Activated CD4-positive, alpha-beta T cell treated with anti-CD3 and anti-CD28 coated beads for 1 hour (primary cell): ENCODE results near the gene NPY.
"Not testable (repeated sequence)": the region's sequence is repeated elsewhere in the genome, so short reads cannot be mapped to it uniquely, and the experiment has no call there.

Experiments
- DNase-seq: peaks from one replicate; pipeline ENCODE4 v3.0.0-alpha.2; 2020

The NPY gene

DNA sequence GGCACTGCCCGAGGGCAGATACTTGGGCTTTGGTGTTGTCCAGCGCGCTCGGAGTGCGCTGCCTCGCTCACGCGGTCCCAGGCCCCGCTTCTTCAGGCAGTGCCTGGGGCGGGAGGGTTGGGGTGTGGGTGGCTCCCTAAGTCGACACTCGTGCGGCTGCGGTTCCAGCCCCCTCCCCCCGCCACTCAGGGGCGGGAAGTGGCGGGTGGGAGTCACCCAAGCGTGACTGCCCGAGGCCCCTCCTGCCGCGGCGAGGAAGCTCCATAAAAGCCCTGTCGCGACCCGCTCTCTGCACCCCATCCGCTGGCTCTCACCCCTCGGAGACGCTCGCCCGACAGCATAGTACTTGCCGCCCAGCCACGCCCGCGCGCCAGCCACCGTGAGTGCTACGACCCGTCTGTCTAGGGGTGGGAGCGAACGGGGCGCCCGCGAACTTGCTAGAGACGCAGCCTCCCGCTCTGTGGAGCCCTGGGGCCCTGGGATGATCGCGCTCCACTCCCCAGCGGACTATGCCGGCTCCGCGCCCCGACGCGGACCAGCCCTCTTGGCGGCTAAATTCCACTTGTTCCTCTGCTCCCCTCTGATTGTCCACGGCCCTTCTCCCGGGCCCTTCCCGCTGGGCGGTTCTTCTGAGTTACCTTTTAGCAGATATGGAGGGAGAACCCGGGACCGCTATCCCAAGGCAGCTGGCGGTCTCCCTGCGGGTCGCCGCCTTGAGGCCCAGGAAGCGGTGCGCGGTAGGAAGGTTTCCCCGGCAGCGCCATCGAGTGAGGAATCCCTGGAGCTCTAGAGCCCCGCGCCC lies at the start of gene NPY:
NPY (plus strand) TSS at position 294 of the 802 bp plus-strand sequence. CDS start 1,051 bp downstream, outside the sequence.
- DNase-seq, result no peak

DNA sequence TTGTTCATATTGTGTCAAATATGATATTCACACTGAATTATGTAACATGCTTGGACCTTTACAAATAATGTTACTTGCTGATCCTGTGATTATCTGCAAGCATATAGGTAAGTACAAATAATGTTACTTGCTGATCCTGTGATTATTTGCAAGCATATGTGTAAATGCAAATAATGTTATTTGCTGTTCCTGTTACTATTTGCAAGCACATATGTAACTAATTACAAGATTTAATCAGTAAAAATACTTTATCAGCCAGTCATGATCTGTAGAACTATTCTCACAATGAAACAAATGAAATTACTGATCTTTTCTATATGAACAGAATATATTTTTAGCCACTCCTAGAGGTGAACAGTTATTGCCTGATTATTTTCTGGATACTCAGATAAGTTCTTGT lies 44.7 kb upstream of the NPY start:
- DNase-seq, result no peak

DNA sequence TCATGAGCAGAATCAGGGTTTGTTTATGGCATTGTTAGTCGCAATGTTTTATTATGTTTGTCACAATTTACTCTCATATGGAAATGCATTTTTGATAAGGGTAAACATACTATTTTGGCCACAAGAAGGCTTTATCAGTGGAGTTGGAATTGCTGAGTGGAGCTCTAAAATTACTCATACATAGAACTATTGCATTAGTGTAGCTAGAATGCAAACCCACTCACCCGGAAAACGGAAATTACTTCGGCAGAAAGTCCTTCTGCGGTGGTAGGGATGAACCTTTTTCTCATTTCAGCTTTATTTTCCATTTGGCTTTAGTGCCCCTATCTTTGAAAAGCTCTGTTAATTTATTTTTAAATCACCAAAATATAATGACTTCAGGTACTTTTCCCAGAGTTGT lies 42.8 kb upstream of the NPY start:
- no peak for DNase-seq

DNA sequence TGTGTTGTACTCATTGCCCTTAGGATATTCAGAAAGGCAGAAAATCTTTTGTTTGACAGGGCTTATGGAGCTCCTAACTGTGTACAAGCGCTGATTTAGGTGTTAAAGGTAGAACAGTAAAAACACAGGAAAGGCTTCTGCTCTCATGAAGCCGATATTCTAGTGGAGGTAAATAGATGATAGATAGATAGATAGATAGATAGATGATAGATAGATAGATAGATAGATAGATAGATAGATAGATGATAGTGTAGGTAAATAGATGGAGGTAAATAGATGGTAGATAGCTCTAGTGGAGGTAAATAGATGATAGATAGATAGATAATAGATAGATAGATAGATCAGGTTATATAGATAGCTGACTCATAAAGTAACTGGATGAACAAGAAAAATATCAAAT lies 39.4 kb upstream of the NPY start:
- no peak for DNase-seq

DNA sequence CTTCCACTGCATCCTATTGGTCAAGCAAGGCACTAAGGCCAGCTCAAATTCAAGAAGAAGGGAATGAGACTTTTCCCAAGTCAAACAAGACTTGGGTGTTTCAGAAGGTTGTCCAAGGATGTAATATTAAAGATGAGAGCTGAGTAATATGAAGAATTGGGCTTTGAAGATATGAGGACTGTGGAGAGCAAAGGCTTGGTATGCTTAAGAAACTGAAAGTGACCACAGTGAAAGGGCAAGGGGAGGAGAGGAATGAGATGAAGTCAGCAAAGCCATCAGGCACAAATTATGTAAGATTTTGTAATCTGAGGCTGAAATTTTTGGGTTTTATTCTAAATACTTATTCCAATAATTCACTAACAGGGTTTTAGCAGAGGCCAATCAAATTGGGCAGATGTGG lies 38.6 kb upstream of the NPY start:
- DNase-seq, result no peak

DNA sequence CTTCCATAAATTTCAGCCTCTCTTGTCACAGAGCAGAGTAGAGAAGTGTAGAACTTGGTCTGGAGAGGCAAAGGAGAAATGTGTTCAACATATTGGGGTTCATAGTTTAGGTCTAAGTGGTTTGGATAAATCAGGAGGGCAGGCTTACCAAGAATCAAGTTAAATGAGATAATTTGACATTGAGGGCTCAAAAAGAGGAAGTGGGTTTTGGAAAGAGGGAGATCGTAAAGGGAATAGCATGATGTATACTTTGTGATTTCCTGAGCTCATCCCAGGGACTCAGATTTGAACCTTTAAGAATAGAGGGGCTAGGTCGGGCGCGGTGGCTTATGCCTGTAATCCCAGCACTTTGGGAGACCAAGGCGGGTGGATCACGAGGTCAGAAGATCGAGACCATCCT lies 34.7 kb upstream of the NPY start:
- no peak for DNase-seq

DNA sequence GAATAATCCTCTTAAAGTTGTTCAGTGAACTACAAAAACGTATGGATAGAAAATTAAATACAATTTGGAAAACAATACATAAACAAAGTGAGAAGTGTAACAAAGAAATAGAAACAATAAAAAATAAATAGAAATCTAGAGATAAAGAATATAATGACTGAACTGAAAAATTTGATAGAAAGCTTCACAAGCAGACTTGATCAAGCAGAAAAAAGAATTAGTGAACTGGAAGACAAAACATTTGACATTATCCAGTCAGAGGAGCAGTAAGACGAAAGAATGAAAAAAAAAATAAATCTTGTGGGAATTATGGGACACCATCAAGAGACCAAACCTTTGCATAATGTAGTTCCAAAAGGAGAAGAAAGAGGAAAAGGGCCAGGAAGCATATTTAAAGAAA lies 32.4 kb upstream of the NPY start:
- no peak for DNase-seq

DNA sequence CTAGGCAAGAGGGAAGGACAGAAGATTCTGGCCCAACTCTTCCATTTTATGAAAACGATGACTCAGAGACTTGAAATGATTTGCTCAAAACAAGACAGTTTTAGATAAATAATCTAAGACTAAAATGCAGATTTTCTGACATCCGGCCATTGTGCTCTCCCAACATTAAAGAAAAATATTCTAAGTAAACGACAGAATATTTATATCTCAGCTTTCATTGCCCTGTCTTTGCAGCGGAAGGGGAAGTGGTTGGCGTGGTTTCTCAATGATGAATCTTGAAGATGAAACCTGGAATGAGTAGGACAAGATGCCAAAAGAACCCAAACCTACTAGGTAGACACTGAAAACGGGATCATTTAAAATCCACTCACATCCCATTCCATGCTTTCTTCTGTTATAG lies 28.9 kb upstream of the NPY start:
- DNase-seq, result no peak

DNA sequence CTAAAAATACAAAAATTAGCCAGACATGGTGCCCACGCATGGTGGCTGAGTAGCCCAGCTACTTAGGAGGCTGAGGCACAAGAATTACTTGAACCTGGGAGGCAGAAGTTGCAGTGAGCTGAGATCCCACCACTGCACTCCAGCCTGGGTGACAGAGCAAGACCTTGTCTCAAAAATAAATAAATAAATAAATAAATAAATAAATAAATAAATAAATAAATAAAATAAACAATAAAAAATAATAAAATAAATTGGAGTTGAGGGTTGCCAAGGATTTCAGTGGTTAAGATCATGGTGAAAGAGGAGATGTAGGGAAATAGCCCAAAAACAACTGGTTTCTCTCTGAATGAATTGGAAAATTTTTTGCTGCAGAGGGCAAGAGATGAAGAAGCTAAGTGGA lies 25.7 kb upstream of the NPY start:
- DNase-seq, result not testable (repeated sequence)

DNA sequence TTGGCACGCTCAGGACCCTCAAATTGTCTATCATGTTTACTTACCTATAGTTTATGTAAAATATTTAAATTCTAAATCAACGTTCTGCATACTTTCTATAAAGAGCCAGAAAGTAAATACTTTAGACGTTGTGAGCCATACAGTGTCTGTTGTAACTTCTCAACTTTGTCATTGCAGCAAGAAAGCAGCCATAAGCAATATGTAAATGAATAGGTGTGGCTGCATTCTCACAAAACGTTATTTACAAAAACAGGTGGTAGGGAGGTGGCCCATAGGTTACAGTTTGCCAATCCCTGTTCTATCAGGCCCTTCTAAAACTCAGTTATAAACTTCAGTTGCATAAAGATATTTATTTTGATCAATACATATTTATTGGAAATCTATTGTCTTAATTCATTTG lies 12.1 kb upstream of the NPY start:
- DNase-seq, result no peak

DNA sequence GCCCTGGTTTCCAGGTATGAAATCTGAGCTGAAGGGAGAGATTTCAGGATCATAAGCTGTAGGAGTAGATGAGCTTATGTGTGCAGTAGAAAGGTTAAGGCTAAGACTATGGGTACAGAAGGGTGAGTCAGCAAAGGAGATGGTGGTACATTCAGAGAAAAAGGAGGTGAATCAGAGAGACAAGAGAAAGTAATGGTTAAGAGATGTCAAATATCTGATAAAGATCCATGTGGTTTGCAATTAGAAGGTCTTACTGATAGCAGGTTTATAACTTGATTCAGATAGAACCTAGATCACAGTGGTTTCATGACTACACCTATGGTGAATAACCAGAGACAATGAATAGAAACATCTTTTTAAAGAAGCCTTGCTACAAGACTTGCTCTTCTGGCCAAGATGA lies 4.5 kb upstream of the NPY start:
- no peak for DNase-seq

DNA sequence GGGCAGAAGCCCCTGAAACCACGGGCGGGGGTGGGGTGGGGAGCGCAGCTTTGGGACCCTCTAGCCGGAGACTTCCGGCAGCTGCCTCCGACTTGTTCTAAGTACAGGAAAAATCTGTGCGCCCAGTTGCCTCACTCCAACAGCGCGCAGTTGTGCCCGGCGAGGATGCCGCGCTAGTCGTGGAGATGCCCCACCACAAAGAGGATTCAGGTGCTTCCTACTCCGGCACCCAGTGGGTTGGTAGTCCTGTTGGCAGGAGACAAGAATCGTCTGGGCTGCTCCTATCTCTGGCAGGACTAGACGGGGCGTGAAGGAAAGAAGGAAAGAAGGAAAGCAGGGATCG lies 465 bp upstream of the NPY start:
- DNase-seq, result no peak

DNA sequence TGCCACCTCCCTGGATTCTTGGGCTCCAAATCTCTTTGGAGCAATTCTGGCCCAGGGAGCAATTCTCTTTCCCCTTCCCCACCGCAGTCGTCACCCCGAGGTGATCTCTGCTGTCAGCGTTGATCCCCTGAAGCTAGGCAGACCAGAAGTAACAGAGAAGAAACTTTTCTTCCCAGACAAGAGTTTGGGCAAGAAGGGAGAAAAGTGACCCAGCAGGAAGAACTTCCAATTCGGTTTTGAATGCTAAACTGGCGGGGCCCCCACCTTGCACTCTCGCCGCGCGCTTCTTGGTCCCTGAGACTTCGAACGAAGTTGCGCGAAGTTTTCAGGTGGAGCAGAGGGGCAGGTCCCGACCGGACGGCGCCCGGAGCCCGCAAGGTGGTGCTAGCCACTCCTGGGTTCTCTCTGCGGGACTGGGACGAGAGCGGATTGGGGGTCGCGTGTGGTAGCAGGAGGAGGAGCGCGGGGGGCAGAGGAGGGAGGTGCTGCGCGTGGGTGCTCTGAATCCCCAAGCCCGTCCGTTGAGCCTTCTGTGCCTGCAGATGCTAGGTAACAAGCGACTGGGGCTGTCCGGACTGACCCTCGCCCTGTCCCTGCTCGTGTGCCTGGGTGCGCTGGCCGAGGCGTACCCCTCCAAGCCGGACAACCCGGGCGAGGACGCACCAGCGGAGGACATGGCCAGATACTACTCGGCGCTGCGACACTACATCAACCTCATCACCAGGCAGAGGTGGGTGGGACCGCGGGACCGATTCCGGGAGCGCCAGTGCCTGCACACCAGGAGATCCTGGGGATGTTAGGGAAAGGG lies 913 bp downstream of the NPY start:
- DNase-seq, result no peak

DNA sequence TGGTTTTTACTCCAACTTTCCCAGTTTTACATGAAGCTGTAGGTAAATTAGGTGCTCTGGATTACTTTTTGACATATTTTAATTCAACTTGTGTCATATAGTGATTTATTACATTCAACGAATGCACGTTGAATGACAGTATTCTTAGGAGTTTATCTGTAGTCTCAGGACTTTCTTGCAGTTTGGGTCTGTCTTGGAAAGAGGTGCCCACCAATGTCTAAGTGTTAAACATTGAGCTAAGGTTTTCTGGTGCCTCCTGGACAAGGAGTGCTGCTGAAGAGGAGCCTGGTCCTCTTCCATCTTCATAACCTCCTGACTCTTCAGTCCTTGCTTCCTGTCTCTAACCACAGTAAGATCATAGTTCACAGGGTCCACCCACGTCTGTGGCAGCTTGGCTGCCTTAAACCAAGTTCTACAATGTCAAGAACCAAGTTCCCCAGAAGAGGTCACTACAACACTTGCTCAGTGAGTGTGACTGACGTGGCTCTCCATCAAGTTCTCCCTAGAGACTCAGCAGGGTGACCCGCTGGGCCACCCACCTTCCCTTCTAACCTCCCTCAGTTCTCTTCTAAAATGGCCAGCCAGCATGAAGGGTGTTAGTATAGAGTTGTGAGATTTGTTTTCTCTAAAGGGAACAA lies 6.1 kb downstream of the NPY start:
- DNase-seq, result no peak

DNA sequence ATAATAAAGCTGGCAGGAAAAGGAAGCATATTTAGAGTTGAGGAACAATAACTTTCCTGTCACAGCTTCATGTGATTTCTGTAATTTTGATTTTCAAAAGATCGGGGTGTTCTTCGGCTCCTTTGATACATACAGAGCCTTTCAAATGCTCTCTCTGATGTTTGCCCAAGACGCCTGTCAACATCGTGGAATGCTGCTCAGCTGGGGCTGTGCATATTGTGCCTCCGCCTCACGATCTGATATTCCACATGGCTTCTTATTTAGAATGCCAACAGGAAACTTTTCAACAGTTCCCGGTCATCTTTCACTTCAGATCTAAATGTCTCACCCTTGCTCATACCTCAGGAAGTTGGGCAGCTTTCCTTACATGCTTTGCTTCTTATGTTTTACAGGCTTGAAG lies 7.3 kb downstream of the NPY start:
- no peak for DNase-seq

DNA sequence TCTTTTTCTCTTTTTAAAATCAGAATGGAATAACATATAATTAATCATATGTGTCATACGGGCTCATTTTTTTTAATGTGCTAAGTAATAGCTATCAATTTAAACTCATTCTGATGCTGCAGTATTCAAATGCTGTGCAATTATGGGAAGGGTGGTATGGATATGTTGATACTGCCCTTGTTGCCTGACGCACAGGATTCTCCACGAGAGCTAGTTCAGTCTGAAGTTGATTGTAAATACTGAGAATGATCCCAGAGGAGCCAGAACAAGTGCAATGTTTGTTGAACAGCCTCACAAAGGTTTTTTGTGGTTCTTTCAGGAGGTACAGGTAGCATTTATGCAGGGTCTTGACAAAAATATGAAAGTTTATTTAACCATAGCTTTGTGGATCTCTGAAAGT lies 13.4 kb downstream of the NPY start:
- DNase-seq, result no peak

DNA sequence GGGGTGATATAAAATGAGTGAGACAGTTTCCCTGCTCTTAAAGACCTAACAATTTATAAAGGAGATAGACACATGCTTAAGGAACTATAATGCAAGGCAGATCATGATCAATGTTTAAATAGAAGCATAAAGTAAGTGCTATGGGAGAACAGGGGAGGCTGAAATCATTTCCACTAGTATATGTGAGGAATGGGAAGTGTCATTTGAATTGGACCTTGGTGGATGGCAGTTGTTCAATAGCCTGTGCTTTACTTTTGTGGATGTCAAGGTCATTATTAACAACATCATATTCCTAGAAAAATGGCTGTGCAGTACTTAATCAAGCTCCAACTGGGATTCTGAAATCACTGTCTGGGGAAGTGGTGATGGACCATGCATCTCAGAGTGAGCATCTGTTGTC lies 14.7 kb downstream of the NPY start:
- DNase-seq, result no peak

DNA sequence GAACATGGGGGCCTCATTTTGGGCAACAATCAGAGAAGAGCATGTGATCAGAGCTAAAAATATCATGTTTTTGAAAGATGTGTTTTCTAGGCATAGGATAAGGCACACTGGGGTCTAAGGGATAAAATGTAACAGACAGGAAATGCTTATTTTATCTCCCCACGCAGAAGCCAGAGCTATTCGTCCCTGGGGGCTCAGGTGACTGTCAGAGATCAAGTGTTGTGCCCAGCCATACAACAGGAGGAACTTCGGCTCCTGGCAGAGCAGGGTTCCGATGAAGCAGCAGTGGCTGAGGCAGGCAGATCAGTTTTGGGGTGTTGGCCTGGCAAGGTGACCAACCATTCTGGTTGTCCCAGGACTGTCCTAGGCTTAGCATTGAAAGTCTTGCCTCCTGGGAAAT lies 15.2 kb downstream of the NPY start:
- no peak for DNase-seq

DNA sequence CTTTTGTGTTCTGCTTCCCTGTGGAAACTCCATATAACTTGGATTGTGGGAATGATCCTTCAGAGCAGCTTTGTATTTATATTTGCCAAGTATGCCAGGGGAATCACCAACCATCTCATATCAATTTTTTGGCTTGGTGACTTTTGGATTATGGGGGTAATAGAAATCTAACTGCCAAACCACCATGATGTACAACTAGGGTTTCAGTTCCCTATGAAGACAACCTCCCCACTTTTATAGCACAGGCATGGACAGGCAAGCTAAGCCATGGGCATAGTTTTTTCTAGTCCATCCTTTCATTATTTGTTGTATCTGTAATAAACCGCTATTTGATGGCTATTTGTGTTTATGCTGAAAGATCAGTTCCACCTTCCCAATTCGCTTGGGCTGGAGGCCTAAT lies 17.7 kb downstream of the NPY start:
- no peak for DNase-seq

DNA sequence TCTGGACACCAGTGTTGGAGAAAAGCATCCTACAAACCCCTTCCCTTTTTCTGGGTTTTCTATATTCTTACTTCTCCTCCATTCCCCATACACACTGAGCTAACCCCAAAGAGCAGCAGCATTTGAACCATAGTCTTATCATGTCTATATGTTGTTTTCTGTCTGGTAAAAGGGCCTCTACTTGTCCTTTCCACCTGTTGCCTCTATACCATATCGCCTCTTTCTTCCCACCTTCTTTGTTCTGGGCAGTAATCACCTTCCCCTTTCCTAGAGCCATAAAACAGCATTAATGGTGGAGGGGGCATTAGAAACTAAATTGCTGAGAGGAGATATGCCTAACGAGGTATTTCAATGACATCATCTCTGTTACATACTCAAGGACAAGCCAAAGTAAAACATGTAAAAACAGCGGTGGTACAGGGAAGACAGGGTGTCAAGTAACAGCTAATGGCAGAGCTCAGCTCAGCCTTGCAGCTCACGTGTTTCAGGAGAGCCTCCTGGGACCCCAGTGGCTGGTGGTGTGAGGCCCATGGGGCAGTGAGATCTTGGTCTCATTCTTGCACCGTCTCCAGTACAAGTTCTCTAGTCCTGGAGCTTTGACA lies 20.6 kb downstream of the NPY start:
- no peak for DNase-seq

DNA sequence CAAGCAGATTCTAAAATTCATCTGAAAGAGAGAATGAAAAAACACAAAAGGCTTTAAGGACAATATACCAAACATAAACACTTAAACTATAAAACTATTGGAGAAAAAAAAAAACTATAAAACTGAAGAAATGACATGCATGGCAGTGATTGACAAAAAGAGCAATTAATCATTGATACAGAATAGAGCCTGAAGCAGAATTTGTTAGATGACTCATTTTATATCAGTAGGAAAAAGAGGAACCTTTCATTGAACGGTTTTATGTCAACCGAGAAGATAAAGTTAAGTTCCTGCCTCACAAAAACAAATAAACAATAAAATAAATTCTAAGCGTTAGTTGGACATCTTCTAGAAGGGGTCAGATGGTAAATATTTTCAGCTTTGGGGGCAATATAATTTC lies 23.3 kb downstream of the NPY start:
- DNase-seq, result no peak

DNA sequence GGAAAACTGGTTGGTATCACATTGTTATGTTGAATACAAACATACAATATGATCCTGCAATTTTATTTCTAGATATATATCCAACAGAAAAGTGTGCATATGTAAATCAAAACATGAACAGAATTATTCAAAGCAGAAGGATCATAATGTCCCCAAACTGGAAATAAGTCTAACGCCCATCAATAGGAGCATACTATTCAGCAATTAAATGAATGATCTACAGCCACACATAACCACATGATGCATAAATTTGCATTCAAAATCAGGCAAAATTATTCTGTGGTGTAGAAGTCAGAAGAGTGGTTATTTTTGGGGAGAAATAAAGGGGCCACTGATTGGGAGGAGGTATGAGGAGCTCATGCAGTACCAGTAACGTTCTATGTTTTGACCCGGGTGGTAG lies 28.6 kb downstream of the NPY start:
- no peak for DNase-seq

DNA sequence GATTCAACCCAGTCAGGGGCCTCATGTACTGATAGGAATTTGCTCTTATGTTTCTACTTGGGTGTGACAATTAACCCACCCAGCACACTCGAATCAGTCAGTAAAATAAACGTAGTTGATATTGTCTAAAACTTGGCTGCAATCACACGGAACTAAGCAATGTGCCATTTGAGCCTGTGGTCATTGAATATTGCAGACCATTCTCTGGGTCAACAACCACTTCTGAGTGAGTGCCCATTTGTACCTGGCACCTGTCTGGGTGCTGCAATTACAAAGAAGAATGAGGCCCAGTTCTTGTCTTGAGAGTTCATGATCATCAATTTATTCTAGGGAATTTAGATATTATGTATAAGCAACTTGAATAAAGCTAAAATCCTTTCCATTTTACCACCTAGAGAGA lies 29.8 kb downstream of the NPY start:
- no peak for DNase-seq

DNA sequence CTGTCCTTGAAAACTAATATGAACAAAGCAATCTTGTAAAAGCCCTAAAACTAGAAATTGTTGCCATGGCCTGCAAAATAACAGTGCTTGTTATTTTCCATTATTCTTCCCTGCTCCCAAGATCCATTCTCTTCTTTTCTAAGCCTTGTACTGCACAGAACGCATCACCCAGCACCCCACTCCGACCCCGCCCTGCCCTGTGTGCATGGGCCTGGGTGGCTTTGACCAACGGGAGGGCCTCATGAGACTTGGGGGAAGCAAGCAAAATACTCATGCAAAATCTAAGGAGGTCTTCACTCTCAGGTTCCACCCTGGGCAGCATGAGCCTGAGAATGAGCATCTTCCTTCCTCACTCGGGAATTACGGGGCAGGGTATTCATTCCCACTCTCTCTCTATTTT lies 32.4 kb downstream of the NPY start:
- DNase-seq, result no peak
